ENCODE results near the gene UNC5A.

UNC5A gene

GRCh38 chr5:176802116-176802784 lies 8.1 kb upstream of the UNC5A start:
- no peak for DNase-seq

GRCh38 chr5:176803068-176803942 lies 7.1 kb upstream of the UNC5A start:
- DNase-seq: peak; percentile 26

GRCh38 chr5:176803943-176804498 lies 6.3 kb upstream of the UNC5A start:
- no peak for DNase-seq

- DNase-seq: no peak
Measured at GRCh38 chr5:176806137-176806536, 4.2 kb upstream of the UNC5A start.

- no peak for DNase-seq
Measured at GRCh38 chr5:176809544-176810080, 747 bp upstream of the UNC5A start.

GRCh38 chr5:176810687-176811501 lies 535 bp downstream of the UNC5A start:
- no peak for DNase-seq

GRCh38 chr5:176812269-176813259 lies 2.2 kb downstream of the UNC5A start:
- no peak for DNase-seq

GRCh38 chr5:176813587-176814312 lies 3.4 kb downstream of the UNC5A start:
- no peak for DNase-seq

GRCh38 chr5:176814313-176814685 lies 3.9 kb downstream of the UNC5A start:
- no peak for DNase-seq

- DNase-seq: no peak
Measured at GRCh38 chr5:176814836-176815438, 4.6 kb downstream of the UNC5A start.

GRCh38 chr5:176816043-176816745 lies 5.8 kb downstream of the UNC5A start:
- DNase-seq: peak; percentile 52

- no peak for DNase-seq
Measured at GRCh38 chr5:176816791-176817347, 6.5 kb downstream of the UNC5A start.

GRCh38 chr5:176817369-176817840 lies 7.0 kb downstream of the UNC5A start:
- DNase-seq: no peak

GRCh38 chr5:176817841-176818377 lies 7.5 kb downstream of the UNC5A start:
- no peak for DNase-seq

GRCh38 chr5:176818391-176819098 lies 8.2 kb downstream of the UNC5A start:
- DNase-seq: no peak

GRCh38 chr5:176819476-176819875 lies 9.1 kb downstream of the UNC5A start:
- no peak for DNase-seq

GRCh38 chr5:176820937-176821336 lies 10.6 kb downstream of the UNC5A start:
- no peak for DNase-seq

GRCh38 chr5:176821441-176821840 lies 11.1 kb downstream of the UNC5A start:
- DNase-seq: no peak

Measured in NCI-H2107 (cell line).